HG03558 (cell line): ENCODE results near the gene CEP131.

Experiments used
- ATAC-seq: cut with Tn5 transposase; IDR thresholded peaks from one replicate; pipeline ENCODE4 v1.9.1; 2021; ENCODE audit warnings: moderate number of reproducible peaks; ENCODE audit not compliant: unreplicated experiment; ENCODE audit errors: extremely low read depth

CEP131 gene

GRCh38 chr17:81204578-81204977 lies 18.2 kb downstream of the CEP131 start:
- no peak for ATAC-seq

- ATAC-seq, result no peak
Measured at GRCh38 chr17:81203136-81203535, 19.6 kb downstream of the CEP131 start.

DNA sequence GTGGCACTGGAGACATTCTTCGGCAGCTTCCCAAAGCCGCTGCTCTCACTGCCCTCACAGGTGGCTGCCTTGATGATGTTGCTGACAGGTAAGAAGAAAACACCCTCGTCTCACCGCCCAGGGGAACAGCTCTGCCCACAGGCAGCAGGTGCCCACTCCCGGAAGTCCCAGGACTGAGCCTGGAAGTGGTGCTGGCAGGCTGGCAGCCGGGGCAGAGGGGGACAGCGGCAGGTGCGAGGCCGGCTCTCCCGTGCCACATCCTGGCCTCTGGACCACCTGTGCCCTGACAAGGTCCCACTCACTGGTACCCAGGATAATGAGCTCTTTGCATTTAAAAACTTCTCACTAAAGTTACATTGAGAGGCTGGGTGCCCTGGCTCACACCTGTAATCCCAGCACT lies 20.4 kb downstream of the CEP131 start:
- no peak for ATAC-seq

- ATAC-seq, result no peak
Measured at GRCh38 chr17:81200695-81201580, 21.8 kb downstream of the CEP131 start.

DNA sequence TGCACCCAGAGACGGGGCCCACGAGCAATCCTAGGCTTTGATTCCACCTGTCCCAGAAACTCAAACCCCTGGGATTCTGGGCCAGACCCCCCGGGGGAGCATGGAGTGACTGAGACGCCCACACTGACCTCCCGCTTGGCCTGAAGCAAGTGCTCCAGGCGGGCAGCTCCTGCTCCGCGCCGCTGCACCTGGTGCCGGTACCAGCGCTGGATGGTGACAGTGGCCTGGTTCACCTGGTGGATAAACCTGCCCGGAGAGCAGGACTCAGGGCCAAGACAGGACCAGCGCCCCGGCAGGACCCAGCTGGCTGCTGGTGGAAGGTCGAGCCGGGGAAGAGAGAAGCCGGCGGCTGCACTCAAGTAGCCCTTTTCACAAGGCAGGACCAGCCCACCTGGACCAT lies 22.6 kb downstream of the CEP131 start:
- ATAC-seq, result no peak

GRCh38 chr17:81199482-81199830 lies 23.3 kb downstream of the CEP131 start:
- no peak for ATAC-seq

DNA sequence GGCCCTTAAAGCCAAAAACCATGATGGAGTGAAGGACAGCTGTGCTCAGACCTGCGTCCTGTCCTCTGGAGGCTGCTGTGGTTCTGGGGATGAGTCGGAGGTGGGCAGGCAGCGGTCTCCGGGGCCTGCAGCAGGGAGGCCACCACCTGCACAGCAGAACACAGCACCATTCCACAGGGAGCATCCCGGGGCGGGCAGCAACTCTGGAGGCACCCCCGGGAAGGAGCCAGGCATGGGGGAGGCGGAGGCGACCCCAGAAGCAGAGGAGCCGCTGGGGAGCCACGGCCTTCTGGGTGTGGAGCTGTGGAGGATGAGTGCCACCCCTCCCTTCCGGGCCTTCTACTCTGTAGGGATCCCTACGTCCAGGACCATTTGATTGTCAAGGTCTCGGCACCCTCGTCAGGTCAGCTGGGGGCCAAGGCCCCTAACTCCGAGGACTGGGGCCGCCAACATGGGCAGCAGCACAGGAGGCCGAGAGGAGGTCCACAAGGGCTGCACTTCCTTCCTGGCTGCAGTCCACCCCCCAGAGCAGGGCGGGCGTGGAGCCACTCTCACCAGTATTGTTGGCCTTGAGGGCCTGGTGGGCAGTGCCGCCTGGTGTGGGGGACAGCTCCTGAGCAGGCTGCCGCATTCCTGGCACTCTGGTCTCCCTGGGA lies 23.8 kb downstream of the CEP131 start:
- ATAC-seq, result no peak

DNA sequence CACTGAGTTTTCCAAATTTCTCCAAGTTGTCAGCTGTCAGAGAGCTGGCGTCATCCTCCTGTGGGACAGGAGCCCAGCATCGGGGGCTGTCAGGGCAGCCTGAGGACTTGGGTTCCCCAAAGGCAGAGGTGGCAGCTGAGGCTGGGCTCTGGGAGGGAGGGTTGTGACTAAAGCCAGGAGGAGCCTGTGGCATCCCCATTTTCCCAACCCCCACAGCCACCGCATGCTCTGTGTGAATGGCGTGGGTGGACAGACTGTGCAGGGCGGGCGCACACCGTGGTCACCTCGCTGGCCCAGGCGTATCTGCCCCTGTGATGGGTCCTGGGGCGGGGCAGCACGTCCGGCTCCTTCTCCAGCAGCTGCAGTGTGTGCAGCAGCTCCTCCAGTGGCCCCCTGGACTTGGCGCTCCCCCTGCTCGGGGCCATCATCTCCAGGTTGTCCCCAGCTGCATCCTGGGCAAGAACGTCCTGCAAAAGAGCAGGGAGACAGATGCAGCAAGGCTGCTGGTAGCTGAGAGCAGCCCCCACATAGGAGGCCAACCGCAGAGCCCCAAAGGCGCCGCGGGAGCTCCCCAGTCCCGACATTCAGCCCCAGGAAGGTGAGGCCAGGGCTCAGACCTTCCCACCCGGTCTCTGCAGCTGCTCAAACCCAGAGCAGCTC lies 24.8 kb downstream of the CEP131 start:
- ATAC-seq, result no peak

GRCh38 chr17:81197409-81197795 lies 25.4 kb downstream of the CEP131 start:
- no peak for ATAC-seq

DNA sequence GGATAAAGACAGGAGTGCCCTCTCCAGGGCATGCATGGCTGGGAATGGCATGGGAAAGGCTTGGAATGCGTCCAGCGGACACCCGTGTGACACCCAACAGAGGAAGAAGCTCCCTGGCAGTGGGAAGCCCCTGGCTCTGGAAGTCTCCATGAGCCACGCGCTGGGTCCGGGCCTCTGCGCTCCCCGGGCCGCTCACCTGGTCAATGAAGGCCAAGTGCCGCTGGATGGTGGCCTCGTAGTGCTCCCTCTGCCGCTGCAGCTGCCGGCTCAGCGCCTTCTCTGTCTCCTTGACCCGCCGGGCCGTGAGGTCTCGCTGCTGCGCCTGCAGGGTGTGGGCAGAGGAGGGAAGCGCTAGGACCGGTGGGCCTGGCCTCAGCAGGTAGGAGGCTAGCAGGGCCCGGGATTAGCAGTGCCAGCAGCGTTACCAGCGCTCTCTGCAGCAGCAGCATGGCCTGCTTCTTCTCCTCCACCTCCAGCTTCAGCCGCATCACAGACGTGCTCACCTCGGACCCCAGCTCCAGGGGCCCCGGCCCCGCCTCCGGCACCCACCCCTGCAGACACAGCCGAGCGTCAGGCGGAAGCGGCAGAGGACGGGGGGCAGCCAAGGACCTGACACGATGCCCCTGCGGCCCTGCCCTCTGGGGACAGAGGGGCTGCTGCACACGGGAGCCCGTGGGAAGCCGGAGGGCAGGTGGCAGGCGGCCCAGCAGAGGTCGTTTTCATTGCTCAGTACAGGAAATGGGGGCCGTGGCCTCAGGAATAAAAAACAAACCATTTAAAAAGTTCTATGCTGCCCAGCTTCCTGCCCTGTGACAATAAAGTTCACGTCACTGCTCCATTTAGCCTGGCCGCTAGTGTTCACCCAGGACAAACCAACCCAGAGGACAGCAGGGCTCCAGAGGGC lies 26.0 kb downstream of the CEP131 start:
- no peak for ATAC-seq

DNA sequence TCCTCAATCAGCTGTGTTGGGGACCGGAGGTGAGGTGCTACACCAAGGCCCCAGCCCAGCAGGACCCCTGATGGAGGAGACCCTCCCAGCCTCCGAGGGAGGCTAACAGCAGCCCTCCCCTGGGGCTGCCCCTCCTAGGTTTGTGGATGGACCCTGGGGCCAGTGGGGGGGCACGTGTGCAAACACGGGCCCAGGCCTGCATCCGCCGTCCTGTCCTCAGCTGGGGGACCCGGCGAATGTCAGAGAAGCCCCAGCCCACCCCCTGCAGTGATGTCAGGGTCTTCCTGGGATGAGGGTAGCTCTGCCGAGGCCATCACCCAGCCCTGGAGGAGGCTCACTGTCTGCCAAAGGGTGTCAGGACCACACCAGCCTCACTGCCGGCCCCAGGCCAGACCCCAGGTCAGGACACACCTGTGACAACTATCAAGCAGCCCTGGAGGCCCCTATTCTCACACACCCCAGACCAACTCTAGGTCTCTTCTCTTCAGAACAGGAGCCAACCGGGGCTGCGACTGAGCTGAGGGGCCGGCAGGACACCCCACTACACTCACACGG lies 26.7 kb downstream of the CEP131 start:
- no peak for ATAC-seq

GRCh38 chr17:81194941-81195901 lies 27.5 kb downstream of the CEP131 start:
- ATAC-seq, result no peak

DNA sequence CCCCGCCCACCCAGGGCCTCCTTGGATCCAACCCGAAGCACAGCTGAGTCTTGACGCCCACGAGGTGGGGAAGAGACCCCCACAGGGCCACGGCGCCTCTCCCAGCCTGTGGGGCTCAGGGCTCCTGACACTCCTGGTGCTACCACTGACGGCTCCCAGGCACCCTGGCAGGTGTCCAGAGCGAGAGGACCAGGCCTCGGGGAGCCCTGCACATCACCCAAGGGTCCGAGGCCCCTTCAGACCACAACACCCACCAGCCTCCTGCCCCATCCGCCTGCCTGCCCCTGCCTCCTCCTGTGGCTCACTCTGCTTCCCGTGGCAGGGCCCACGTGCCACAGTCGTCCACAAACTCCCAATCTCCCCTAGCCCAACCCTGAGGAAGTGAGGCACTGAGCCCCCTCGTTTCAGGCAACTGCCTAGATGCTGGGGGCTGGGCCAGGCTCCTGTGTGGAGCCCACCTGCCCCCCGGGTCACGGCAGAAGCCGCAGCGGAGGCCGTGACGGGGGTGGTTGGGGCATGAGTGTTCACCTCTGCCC lies 28.5 kb downstream of the CEP131 start:
- ATAC-seq, result no peak

DNA sequence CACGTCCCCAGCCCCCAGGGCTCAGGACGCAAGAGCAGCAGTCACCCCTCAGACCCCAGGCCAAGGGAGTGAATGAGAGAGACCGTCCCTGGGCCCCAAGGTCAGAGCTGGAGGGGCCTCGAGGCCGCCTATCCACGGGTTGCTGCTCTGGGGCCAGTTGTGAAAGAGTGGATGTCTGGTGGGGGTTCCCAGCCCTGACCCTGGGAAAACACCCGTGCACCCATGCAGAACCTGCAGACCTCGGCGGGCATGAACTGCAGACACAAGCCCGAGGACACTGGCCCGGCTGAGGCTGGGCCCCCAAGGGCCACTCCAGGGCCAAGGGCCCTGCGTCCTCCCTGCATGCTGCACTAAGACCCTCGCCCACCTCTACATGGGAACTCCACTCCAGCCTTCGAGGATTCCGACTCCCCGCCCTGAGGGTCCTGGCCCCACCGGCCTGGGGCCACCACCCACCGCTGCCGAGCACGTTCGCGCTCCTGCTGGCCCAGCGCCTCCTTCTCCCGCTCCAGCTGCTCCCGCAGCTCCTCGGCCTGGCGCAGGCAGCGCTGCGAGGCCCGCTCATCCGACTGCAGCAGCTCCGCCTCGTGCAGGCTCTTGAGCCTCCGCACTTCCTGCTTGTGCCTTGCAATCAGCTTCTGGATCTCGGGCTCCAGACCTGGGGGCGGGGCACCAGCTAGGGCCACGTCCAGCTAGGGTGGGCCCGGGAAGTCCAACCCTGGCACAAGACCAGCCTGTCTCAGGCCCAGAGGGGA lies 29.1 kb downstream of the CEP131 start:
- ATAC-seq, result no peak

- no peak for ATAC-seq
Measured at GRCh38 chr17:81193051-81193410, 29.7 kb downstream of the CEP131 start.

- no peak for ATAC-seq
Measured at GRCh38 chr17:81192386-81193050, 30.2 kb downstream of the CEP131 start.

DNA sequence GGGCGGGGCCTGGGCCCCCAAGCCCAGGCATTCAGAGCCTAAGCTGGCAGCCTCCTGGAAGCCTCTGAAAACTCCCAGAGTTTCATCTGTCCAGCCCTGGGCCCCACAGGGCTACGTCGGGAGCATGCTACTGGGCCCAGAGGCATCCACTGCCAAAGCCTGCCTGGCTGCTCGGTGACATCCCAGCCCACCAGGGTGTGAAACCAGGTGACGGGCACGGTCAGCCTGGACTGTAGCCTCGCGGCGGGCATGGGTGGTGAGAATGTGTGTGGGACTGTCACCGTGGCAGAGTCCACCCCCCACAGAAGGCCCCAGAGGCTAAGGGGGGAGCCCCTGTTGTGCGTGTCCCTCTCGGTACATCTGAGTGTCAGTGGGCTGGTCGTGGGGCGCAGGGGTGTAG lies 31.1 kb downstream of the CEP131 start:
- ATAC-seq, result no peak

GRCh38 chr17:81191116-81191515 lies 31.6 kb downstream of the CEP131 start:
- no peak for ATAC-seq
